Left forelimb (tissue), 1 donor: ENCODE results near the gene CCT7.

Experiments used
- DNase-seq: peaks from one replicate; pipeline ENCODE4 v3.0.0-alpha.2; 2018; ENCODE audit warnings: low spot score

The CCT7 gene

DNA sequence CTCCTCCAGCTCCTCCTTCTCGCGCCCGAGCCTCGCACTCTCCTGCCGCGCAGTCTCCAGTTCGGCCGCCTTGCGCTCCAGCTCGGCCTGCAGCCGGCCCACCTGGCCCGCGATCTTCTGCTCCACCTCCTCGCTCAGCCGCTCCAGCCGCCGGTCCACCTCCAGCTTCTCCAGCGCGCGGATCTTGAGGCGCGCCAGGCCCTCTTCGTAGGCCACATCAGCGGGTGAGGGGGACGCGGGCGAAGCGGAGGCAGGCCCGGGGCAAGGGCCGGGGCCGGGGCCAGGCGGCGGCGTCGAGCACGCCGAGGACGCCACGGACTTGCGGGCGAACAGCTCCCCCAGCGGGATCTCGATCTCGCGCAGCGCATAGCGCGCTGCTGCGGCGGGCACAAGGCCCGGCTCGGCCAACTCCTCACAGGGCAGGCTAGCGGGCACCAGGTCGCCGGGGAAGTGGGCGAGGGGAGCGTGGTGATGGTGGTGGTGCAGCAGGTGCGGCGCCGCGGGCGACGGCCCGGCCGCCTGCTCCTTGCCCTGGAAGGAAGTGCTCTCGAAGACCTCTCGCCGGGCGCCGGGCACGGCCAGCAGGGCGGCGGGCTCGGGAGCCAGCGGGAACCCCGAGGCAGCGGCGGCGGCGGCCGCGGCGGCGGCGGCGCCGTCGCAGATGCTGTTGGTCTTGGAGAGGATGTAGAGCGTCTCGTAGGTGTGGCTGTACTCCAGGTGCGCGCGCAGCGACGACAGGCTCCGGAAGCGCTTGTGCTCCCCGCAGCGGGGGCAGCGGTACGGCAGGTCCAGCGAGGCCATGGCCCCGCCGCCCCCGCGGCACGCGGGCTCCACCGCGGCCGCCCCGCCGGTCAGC, 35.0 kb downstream of the CCT7 start:
- DNase-seq: no peak

DNA sequence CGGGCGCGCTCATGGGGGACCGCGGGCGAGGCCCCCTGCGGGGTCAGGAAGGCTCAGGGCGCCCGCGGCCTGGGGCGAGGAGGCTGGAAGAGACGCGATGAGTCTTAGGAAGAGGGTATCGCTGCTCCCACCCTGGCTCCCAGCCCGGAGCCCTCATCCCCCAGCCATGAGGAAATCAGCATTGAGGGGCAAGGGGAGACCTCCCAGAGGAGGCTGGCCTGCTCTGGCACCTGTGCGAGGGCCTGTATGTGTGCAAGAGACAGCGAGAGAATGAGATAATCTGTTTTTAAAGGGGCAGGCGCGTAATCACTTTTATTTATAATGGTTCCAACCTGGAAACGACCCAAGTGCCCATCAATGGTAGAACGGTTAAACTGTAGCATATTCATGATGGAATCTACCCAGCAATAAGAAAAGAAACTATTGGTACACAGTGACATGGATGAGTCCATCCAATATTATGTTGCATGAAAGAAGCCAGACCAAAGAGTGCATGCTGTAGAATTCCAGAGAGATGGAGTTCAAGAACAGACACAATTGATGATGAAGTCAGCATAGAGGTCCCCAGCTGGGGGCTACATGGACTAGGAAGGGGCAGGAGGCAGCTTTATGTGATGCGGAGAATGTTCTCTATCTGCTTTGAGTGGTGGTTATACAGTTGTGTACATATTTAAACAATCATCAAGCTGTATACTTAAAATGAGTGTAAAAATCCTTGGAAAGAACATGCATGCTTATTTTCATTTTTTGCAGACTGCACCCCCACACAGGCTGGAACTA, 35.8 kb downstream of the CCT7 start:
- DNase-seq: no peak

DNA sequence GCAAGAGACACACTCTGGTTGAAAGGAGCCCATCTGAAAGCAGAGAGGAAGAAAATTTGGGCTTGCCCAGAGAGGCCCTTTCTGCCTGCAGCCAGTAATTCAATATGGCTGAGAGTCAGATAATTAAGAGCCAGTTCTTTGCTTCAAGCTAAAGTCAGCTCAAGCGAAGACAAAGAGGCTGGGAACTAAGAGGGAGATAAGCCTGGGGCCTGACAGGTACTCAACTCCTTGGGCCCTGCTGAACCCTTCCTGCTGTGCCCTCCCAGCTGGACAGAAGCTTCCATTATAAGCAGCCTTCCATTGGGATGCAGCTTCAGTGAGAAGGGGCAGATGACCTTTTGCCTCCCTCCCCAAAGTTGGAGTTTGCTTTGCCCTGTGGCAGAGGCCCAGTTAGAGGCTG, 38.2 kb downstream of the CCT7 start:
- no peak for DNase-seq

DNA sequence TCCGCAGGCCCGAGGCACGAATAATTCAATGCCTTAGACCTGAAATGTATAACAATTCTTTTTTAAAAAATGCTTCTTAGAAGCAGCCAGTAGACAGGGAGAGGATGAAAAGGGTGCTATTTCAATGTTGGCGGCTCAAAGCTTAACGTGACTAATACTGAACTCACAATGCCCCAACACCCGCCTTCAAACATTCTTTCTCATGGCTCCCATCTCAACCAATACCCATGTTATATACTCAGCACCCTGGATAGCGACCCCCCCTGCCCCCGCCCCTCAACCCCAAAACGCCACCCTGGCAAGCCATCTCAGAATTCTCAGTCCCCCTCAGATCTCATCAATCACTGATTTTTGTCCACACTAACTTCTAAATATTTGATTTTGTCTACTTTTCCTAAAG, 45.7 kb downstream of the CCT7 start:
- DNase-seq: no peak

DNA sequence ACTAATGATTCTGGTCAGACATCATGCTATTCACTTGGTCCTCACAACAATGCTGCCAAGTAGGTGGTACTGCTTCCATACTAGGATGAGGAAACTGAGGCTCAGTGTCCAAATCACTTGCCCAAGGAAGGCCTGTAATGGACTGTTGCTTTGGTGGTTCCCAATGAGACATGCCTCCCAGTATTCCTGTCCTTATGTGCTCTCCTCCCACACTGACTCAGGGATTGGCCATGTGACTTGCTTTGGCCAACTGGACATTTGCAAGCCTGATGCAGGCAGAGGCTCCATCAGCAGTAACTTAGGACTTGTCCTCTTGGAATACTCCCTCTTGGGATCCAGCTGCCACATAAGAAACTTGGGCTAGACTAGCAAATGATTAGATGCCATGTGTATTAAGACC, 47.1 kb downstream of the CCT7 start:
- no peak for DNase-seq

DNA sequence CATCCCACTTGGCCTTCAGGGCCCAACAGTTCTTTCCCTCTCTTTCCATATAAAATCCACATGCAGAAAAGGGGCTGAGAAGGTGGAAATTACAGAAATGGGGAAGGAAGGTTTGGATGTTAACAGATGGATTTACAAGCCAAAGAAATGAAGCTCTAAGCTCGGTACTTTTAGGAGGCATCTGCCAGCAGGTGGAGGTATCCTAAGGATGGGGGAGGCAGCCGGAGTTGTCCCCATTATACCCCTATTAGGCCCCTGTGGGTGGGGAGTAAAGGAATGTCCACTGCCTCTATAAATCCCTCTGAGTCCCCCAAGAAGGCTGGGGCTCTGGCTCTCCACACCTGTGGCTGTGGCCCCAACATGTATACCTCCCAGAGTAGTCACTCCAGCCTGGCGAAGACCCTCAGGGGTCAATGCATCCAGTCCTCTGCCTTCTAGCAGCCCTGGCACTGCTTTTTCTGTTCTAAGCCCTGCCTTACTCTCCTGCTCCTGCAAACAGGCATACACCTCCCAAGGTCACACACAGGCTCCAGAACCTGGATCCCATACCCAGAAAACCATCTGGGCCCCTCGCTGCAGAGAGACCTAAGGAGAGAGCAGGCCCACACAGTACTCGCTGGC, 48.9 kb downstream of the CCT7 start:
- no peak for DNase-seq

DNA sequence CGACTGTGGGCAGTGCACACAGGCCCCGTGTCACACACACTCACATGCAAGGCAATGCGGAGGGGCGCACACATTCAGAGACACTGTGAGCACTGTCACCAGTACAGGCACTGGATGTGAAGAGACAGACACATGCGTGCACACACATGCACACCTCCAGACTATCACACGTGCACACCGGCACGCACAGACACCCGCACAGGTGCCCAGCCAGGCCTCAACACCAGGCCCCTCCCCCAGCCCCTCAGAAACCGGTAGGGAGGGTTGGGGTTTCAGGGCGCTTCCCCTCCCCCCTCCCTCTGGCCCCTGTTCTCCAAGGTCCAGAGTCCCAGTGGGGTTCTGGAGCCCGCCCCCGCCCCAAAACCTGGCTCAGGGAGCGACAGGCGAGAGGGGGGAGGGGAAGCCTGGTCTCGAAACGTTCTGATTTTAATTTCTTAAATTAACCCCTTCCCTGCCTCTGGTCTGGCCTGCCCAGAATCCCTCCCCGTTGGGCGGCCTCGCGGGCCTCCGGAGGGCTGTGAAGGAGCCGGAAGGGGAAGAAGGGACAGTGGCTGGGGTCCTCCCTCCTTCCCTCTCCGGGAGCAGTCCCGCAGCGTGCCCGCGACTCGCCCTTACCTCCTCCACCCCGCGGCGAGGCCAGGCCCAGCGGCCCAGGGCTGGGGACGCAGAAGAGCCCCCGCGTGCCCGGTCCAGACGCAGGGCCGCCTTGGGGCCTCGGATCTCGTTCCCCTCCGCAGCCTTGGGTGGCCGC, 49.6 kb downstream of the CCT7 start:
- DNase-seq: no peak

DNA sequence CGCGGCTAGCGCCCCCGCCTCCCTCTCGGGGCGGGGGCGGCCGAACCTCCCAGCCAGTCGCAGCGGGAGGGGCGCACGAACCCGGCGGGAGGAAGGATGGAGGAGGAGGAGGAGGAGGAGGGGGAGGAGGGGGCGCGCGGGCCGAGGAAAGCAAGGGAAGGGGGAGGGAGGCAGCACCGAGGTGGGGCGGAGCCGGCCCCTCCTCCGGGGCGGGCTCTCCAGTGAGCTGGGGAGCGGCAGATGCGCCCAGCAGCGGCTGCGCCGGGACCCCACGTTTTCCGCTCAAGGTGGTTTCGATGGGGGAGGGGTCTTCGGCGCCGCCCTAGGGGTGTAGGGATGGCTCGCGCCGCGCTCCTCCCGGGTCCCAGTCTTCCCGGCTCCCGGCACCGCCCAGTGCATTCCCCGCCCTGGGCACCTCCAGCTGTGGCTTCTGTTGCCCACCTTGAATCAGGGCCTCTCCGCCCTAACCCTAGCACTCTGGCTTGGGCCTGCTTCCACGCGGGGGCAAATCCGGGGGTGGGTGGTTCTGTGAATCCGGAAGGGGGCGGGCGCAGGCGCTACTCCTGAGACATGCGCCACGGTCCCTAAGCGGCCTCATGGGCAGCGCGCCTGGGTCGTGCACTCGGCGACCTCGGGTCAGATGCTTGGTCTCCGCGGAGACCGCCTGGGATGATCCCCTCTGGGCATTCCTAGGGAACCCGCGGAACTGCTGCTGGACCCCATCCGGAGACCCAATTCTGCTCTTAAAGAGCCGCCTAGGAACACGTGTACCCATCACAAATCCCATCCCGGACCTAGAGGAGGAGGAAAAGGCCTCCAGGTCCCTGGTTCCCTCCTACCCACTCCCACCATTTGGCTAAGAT, 50.4 kb downstream of the CCT7 start, which contains the start of gene FBXO41:
Gene FBXO41, minus strand, starts transcription at position 183 of the 863 bp plus-strand sequence. CDS start 14,848 bp downstream, outside the sequence.
- no peak for DNase-seq

DNA sequence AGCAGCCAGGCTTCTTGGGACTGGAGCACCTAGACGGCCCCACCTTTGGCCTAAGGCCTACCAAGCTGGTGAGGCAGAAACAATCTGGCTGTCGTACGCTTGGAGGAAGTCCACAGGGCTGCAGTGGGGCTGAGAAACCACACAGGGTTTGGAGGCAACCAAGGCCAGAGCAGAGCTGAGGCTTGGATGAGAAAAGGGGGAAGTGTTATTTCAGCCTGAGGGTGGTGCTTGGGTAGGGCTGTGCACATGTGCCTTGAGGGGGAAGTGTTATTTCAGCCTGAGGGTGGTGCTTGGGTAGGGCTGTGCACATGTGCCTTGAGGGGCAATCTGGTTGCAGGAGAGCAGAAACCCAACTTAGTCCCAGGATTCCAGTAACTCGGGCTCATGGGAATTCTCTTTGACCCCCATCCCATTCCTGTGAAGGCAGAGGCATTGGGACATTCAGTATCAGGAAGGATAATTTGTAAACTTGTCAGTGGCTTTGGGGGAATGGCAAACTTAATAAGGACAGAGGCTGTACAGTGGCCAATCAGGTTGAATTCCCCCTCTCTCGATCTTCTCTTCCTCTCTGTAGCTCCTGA, 51.1 kb downstream of the CCT7 start:
- DNase-seq: no peak

DNA sequence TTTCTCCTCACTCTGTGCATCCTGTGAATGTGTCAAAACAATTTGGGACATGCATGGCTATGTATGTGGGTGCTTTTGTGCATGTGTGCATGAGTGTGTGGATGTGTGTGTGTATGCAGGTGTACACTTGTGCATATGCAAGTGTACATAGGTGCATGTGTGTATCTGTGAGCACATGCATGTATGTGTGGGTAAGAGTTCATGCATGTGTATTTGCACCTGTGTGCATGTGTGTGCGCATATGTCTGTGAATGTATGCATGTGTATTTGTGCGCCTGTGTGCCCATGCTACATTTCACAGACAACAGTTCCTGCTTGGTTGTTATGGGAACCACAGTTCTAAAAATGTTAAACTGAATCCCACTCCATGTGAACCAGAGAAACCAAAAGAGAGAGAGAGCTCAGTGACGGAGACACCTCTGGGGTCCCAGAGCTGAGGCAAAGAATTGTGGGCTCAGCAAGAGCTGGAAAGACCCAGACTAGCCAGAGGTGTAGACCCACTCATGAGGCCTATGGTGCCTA, 52.1 kb downstream of the CCT7 start:
- DNase-seq: no peak

DNA sequence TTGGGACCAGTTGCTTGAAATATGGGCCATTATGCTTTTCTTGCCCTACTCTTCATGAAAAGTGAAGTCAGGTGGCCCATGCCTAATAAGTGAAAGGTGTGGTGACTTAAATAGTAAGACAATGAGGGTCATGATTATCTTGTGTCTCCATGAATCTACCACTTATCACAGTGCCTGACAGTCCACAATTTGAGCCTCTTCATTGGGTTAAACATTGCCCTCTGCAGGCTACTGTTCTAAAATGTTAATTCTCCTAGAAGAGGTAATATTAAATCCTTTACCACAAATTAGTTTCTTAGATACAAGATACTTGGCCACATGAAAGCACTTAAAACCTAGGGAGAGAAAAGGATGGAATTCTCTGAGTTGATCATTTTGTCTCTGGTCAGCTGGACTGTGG, 55.2 kb downstream of the CCT7 start:
- no peak for DNase-seq

DNA sequence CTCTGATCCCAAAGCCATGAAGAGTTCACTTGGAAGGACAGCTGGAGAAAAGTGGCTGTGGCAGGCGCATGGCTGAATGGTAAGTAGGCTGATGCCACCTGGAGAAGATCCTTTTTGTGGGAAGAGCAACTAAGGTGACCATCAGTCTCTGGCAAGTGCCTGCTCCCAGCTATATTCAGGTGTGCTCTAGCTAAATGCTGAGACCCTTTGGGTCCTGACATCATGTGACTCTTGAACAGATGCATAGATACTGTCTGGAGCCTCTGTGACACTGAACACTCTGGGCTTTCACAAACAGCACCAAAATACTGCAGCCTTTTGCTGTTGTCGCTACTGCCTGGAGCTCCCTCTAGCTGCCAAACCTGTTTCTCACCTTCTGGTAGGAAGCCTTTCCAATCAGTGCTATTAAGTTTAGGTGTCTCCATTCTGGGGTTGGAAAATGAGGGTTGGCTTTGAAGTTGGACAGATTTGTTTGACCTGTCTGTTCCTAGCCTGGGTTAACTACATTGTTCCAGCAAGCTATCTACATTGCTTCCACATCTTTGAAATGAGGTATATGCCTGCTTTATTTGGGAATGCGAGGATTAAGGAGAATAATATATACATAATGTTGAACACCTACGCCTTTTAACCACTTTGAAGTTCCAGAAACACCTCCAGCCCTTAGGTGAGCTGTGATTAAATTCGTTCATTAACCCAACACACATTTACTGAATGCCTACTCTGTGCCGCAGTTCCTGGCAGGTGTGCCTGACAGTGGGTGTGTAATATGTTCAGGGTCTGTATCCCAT, 56.1 kb downstream of the CCT7 start:
- no peak for DNase-seq

DNA sequence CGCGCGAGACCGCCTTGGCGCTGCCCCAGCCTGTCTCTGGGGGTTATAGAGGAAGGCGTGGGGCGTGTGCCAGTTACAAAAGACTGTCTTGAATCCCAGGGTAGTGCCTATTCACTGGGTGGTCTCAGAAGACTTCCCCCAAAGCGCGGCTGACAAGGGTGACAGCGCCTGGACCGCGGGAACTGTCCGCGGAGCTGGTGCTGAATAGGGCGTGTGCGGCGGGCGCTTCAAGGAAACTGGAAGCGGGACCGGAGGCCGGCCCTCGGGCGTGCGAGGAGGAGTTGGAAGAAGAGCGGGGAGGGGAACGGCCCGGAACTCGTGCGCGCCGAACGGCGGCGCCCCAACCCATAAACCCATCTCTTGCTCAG, 57.0 kb downstream of the CCT7 start:
- peak; percentile 78 for DNase-seq

DNA sequence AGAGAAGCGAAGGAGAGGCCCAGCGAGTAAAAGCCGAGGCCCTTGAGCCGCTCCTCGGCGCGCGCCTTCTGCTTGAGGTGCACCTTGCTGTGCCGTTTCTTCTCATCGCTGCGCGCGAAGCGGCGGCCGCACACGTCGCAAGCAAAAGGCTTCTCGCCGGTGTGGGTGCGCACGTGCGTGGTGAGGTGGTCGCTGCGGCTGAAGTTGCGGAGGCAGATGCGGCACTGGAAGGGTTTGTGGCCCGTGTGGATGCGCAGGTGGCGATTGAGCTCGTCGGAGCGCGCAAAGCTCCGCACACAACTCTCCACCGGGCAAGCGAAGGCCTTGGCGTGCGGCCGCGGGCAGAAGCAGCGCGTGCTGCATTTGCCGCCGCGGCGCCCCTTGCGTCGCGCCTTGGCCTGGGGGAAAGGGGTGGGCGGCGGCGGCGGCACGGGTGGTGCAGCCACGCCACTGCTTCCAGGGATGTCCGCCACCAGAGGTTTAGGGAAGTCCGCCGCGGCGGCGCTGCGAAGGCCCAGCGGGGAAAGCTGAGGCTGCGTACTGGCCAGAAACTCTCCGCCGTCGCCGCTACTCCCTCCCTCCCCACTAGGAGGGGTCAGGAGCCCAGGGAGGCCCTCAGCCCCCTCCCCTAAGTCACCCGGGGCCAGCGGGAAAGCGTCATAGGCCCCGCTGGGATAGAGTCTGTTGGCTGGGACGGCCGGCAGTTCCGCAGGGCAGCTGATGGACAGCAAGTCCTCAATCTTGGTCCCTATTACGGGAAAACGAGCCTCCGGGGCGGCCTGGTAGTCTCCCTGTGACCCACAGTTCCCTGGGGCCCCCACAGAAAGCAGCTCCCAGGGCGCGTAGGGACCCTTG, 57.6 kb downstream of the CCT7 start:
- no peak for DNase-seq

DNA sequence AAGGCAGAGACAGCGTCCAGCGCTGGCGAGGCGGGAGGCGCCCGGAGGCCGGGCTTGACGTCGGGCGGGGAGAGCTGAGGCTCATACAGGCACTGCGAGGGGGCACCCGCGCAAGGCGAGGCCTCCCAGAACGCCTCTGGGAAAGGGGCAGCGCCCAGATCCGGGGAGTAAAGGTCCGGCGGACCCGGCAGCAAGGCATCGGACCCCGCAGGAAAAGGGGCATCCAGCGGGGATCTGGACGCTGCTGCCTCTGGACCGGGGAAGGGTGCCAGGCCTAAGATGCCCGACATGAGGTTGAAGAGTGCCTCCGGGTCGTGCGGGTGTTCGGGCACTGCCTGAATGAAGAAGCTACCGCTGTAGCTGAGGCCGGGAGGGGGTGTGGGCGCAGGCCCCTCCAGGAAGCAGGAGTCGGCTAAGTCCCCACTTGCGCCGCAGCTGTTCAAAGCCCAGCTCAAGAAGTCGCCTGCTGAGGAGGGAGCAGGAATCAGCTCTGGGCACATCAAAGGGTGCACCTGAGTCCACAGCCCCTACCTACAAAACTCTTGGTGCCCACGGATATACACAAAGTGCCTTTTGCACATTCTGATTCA, 58.3 kb downstream of the CCT7 start:
- no peak for DNase-seq

DNA sequence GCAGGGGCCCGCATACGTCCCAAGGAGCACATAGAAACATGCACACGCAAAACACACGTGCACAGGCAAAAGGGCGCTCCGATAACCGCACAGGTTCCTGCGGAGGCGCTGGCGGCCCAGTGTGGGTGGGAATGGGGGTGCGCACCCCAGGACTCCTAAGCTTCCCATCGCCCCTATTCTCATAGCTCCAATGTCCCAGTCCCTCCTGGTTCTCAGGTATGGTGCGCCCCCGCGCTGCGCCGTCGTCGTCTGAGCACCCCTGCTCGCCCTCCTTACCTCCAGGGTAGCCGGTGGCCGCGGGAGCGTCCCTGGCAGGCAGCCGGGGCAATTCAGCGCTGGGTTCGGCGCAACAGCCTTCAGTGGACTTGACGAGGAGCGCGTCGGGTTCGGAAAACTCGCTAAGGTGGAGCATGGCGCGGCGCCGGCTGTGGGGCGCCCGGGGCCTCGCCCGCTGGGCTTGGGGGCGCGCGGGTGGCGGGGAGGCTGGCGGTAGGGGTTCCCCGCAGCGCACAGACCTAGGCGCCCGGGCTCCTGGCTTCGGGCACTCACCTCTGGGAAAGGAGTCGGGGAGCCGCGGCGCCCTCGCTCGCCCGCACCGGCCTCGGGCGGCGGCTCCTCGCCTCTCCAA, 58.9 kb downstream of the CCT7 start:
- DNase-seq: no peak

DNA sequence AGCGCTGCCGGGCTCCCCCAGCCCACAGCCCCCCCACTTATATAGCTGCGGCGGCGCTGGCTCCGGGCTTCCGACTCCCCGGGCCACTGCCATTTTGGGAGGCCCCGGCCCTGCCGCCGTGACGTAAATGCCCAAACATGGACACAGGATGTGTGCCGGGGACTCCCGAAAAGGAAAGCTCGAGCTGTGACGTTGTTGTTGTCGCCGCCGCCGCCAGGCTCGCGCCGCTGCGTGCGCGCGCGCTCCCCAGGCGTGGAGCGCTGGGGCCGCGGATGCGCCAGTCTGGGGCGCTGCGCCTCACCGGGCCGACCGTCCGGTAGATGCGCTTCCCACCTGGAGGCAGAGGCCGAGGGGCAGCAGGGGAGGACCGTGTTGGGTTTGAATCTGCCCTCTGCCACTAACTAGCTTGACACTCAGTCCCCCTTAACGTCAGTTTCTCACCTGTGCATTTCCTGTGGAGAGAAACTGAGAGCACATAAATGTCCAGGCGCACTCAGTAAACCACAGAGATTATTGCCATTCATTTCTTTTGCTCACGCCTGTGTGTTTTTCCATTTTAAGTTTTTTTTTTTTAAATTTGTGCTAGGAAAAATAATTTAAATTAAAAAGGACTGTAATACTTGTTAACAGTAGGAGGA, 59.5 kb downstream of the CCT7 start, which contains the start of gene EGR4:
Gene EGR4, minus strand, starts transcription at position 15 of the 638 bp plus-strand sequence. CDS start 231 bp downstream, outside the sequence.
- DNase-seq: no peak
